ENCODE data around the gene FAM53C.
A peak's percentile ranks its signal among the peaks of the same experiment; 100 is the strongest.

DNA sequence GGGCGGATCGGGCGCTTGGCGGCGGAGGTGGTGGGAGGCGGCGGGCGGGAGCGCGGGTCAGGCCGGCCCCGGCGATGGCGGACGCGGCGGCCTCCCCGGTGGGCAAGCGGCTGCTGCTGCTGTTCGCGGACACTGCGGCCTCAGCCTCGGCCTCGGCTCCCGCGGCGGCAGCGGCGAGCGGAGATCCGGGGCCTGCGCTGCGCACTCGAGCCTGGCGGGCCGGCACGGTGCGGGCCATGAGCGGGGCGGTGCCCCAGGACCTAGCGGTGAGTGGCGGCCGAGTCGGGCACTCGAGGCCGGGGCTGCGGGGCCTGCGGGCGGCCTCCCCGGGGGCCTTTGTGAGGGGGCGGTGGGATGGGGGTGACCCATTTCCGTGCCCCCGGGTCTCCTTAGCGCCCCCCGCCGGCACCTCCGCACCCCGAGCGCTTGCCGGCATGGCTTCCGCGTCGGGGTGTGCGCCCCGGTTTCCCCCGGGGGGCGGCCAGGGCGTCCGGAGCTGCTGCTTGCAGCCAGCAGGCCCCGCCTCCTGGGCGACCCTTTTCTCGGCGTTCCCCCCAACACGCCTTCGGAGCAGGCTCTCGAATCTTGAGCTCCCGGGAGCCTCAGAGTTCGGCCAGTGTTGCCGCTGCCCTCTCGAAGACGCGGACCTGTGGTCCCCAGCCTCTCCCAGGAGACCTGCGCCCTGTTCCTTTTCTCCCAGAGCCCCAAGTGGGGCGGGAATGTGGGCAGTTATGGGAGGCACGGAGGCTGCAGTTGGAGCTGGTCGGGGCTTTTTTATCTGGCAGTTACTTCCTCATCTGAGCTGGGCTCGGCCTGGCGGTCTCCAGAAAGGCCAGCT lies 14.9 kb downstream of the FAM53C start:
- TF ChIP-seq, protein P1, sequence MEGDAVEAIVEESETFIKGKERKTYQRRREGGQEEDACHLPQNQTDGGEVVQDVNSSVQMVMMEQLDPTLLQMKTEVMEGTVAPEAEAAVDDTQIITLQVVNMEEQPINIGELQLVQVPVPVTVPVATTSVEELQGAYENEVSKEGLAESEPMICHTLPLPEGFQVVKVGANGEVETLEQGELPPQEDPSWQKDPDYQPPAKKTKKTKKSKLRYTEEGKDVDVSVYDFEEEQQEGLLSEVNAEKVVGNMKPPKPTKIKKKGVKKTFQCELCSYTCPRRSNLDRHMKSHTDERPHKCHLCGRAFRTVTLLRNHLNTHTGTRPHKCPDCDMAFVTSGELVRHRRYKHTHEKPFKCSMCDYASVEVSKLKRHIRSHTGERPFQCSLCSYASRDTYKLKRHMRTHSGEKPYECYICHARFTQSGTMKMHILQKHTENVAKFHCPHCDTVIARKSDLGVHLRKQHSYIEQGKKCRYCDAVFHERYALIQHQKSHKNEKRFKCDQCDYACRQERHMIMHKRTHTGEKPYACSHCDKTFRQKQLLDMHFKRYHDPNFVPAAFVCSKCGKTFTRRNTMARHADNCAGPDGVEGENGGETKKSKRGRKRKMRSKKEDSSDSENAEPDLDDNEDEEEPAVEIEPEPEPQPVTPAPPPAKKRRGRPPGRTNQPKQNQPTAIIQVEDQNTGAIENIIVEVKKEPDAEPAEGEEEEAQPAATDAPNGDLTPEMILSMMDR (conservative IDR thresholded peaks at IDR 0.05 in 1 of 2, IDR thresholded peaks at IDR 0.05 in 1 of 2; ENCODE audit: extremely low read depth in 1 of 2, insufficient read depth in 1 of 2, low read depth in 1 of 2, low read length in 2 of 2), result peak in 1 of 2 donors; percentile 51
- no peak for TF ChIP-seq EZH2 (IDR thresholded peaks at IDR 0.05; ENCODE audit: borderline replicate concordance, low read length)
